Kidney epithelial cell (primary cell): Measurements from ENCODE around the gene TSPAN12. TPM values are rescaled to one million over a fixed set of nuclear protein-coding genes. Genes with fewer than 3 reads are reported as not detected.
A peak's percentile ranks its signal among the peaks of the same experiment; 100 is the strongest.

Experiments
- DNase-seq: peaks from one replicate; pipeline ENCODE4 v3.0.0-alpha.2; 2010; ENCODE audit warnings: low read depth
- H3K27me3 ChIP-seq: 2 replicates; pipeline ENCODE4 v1.6.0; 2011; ENCODE audit warnings: low read length; ENCODE audit not compliant: control insufficient read depth, insufficient read depth
- H3K36me3 ChIP-seq: 2 replicates; pipeline ENCODE4 v1.5.1; 2011; ENCODE audit warnings: low read length; ENCODE audit not compliant: control insufficient read depth, insufficient read depth
- H3K4me3 ChIP-seq: 2 replicates; pipeline ENCODE4 v1.5.1; 2011; ENCODE audit warnings: low read depth, mild to moderate bottlenecking, control low read depth, low read length
- CTCF ChIP-seq: IDR thresholded peaks from 2 replicates; pipeline ENCODE4 v1.5.1; 2011; ENCODE audit warnings: mild to moderate bottlenecking, moderate library complexity, low read length, control low read depth, inconsistent platforms; ENCODE audit not compliant: insufficient read depth, poor library complexity, severe bottlenecking
- total RNA-seq: library from RNA; depleted of rRNA; stranded (reverse); fragments of >200 nt; gene quantifications from 2 replicates; pipeline ENCODE4 v1.2.3, GENCODE V29; 2015

The TSPAN12 gene
- total RNA-seq, 1 donor from 2014 or later = 10.9 TPM

GRCh38 chr7:120807390-120807789 lies 50.6 kb downstream of the TSPAN12 start:
- no peaks in the 10 kb centered on the region for H3K36me3 ChIP-seq
- no peak for DNase-seq
- TF ChIP-seq CTCF = no peak
- no peaks in the 10 kb centered on the region for H3K27me3 ChIP-seq
- no peak overlapping the region for H3K4me3 ChIP-seq

GRCh38 chr7:120806669-120807068 lies 51.3 kb downstream of the TSPAN12 start:
- no peaks in the 10 kb centered on the region for H3K36me3 ChIP-seq
- no peak for TF ChIP-seq CTCF
- H3K4me3 ChIP-seq = no peak overlapping the region
- H3K27me3 ChIP-seq = no peaks in the 10 kb centered on the region
- peak; percentile 72 for DNase-seq

GRCh38 chr7:120805636-120806388 lies 52.1 kb downstream of the TSPAN12 start:
- Histone ChIP-seq H3K27me3 (no peaks in the 10 kb centered on the region), H3K4me3 (no peak overlapping the region), H3K36me3 (no peaks in the 10 kb centered on the region)
- peak; percentile 14 for DNase-seq
- peak; percentile 72 for TF ChIP-seq CTCF

GRCh38 chr7:120802751-120803150 lies 55.2 kb downstream of the TSPAN12 start:
- no peaks in the 10 kb centered on the region for H3K36me3 ChIP-seq
- no peak for TF ChIP-seq CTCF
- no peak overlapping the region for H3K4me3 ChIP-seq
- no peak for DNase-seq
- H3K27me3 ChIP-seq = no peaks in the 10 kb centered on the region

GRCh38 chr7:120799813-120800475 lies 58.0 kb downstream of the TSPAN12 start:
- Histone ChIP-seq H3K4me3 (no peak overlapping the region), H3K36me3 (no peaks in the 10 kb centered on the region), H3K27me3 (no peaks in the 10 kb centered on the region)
- DNase-seq = no peak
- TF ChIP-seq CTCF = no peak

- no peaks in the 10 kb centered on the region for H3K36me3 ChIP-seq
- no peak for DNase-seq
- no peak overlapping the region for H3K4me3 ChIP-seq
- H3K27me3 ChIP-seq = no peaks in the 10 kb centered on the region
- TF ChIP-seq CTCF = no peak
Observed at GRCh38 chr7:120799147-120799546, 58.8 kb downstream of the TSPAN12 start.
